HEK293T (cell line): ENCODE data around the gene TBC1D23.

Experiments used
- ARNT ChIP-seq: fragments of 450-650 bp; IDR thresholded peaks from 2 replicates; pipeline ENCODE4 v1.6.1; 2017; ENCODE audit warnings: mild to moderate bottlenecking
- BHLHE40 ChIP-seq: fragments of 450-650 bp; IDR thresholded peaks from 2 replicates; pipeline ENCODE4 v1.6.1; 2016; ENCODE audit warnings: mild to moderate bottlenecking, moderate library complexity, borderline replicate concordance
- CTBP1 ChIP-seq: fragments of 450-650 bp; IDR thresholded peaks from 2 replicates; pipeline ENCODE4 v1.6.1; 2016; ENCODE audit warnings: borderline replicate concordance
- ELF4 ChIP-seq: fragments of 450-650 bp; IDR thresholded peaks from 2 replicates; pipeline ENCODE4 v1.6.1; 2017; ENCODE audit warnings: antibody characterized with exemption
- FOXA1 ChIP-seq: fragments of 450-650 bp; IDR thresholded peaks from 2 replicates; pipeline ENCODE4 v1.6.1; 2016; ENCODE audit warnings: mild to moderate bottlenecking
- FOXK2 ChIP-seq: fragments of 450-650 bp; IDR thresholded peaks from 2 replicates; pipeline ENCODE4 v1.6.1; 2016; ENCODE audit warnings: mild to moderate bottlenecking
- FOXM1 ChIP-seq: fragments of 450-650 bp; IDR thresholded peaks from 2 replicates; pipeline ENCODE4 v1.6.1; 2017; ENCODE audit warnings: mild to moderate bottlenecking, borderline replicate concordance
- L3MBTL2 ChIP-seq: fragments of 450-650 bp; conservative IDR thresholded peaks from 2 replicates; pipeline ENCODE4 v1.6.1; 2016; ENCODE audit warnings: mild to moderate bottlenecking
- NFRKB ChIP-seq: fragments of 450-650 bp; IDR thresholded peaks from 2 replicates; pipeline ENCODE4 v1.6.1; 2016; ENCODE audit warnings: mild to moderate bottlenecking, moderate library complexity
- SP1 ChIP-seq: fragments of 450-650 bp; IDR thresholded peaks from 2 replicates; pipeline ENCODE4 v1.6.1; 2017
- SUZ12 ChIP-seq: fragments of 450-650 bp; IDR thresholded peaks from 2 replicates; pipeline ENCODE4 v1.6.1; 2016; ENCODE audit warnings: mild to moderate bottlenecking
- ZNF384 ChIP-seq: fragments of 450-650 bp; IDR thresholded peaks from 2 replicates; pipeline ENCODE4 v1.6.1; 2016

- no peak for TF ChIP-seq NFRKB
- no peak for TF ChIP-seq L3MBTL2
- TF ChIP-seq CTBP1 = no peak
- TF ChIP-seq FOXM1 = no peak
- TF ChIP-seq FOXK2 = no peak
- no peak for TF ChIP-seq FOXA1
- no peak for TF ChIP-seq ARNT
- TF ChIP-seq BHLHE40 = no peak
- no peak for TF ChIP-seq ZNF384
- TF ChIP-seq ELF4 = no peak
- no peak for TF ChIP-seq SUZ12
- no peak for TF ChIP-seq SP1
These were observed 33.3 kb upstream of the TBC1D23 start for GRCh38 chr3:100227511-100227921.
